Tibial nerve (tissue), 3 donors: Measurements from ENCODE around the gene UBE2I.

Experiments used
- POLR2A ChIP-seq, 2 donors: fragments of 450-650 bp; IDR thresholded peaks; one replicate each; pipeline ENCODE4 v1.6.1; 2017; ENCODE audit warnings: antibody characterized with exemption in 2 of 2, mild to moderate bottlenecking in 2 of 2, moderate library complexity in 2 of 2
- TF ChIP-seq, protein P1 (sequence below), 5 experiments: fragments of 200-600 bp in 3 of 5; fragments of 450-650 bp in 2 of 5; sonication (generic) in 3 of 5; IDR thresholded peaks; one replicate each; pipeline ENCODE4 v1.5.1; 2016 to 2019; ENCODE audit warnings: antibody characterized with exemption in 5 of 5, mild to moderate bottlenecking in 3 of 5, moderate library complexity in 2 of 5

- TF ChIP-seq, protein P1, sequence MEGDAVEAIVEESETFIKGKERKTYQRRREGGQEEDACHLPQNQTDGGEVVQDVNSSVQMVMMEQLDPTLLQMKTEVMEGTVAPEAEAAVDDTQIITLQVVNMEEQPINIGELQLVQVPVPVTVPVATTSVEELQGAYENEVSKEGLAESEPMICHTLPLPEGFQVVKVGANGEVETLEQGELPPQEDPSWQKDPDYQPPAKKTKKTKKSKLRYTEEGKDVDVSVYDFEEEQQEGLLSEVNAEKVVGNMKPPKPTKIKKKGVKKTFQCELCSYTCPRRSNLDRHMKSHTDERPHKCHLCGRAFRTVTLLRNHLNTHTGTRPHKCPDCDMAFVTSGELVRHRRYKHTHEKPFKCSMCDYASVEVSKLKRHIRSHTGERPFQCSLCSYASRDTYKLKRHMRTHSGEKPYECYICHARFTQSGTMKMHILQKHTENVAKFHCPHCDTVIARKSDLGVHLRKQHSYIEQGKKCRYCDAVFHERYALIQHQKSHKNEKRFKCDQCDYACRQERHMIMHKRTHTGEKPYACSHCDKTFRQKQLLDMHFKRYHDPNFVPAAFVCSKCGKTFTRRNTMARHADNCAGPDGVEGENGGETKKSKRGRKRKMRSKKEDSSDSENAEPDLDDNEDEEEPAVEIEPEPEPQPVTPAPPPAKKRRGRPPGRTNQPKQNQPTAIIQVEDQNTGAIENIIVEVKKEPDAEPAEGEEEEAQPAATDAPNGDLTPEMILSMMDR (IDR thresholded peaks at IDR 0.05): no peak
- TF ChIP-seq POLR2A (IDR thresholded peaks at IDR 0.05): no peak
These were observed 65.2 kb downstream of the UBE2I start for GRCh38 chr16:1374418-1375297.
